HG03558 (cell line): ENCODE data around the gene GLT8D1.
"Not testable (repeated sequence)": the region's sequence is repeated elsewhere in the genome, so short reads cannot be mapped to it uniquely, and the experiment has no call there.

Source experiments
- ATAC-seq: cut with Tn5 transposase; IDR thresholded peaks from one replicate; pipeline ENCODE4 v1.9.1; 2021; ENCODE audit warnings: moderate number of reproducible peaks; ENCODE audit not compliant: unreplicated experiment; ENCODE audit errors: extremely low read depth

GLT8D1 gene

DNA sequence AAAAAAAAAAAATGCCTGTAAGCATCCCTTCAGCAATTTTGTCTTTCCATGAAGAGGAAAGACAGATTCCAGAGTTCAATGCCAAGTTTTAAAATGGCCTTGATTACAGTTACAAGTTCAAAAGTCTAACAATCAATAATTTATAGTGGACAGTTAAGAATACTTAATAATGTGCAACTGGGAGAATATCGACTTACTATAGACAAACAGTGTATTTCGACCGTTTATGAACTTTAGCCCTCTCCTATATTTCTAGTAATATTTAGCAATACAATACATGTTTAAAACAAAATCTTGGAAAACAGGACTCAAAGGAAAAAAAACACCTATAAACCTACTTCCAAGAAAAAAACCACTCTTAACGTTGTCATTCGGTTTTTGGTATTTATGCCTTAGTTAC, 21.4 kb downstream of the GLT8D1 start:
- ATAC-seq = no peak

DNA sequence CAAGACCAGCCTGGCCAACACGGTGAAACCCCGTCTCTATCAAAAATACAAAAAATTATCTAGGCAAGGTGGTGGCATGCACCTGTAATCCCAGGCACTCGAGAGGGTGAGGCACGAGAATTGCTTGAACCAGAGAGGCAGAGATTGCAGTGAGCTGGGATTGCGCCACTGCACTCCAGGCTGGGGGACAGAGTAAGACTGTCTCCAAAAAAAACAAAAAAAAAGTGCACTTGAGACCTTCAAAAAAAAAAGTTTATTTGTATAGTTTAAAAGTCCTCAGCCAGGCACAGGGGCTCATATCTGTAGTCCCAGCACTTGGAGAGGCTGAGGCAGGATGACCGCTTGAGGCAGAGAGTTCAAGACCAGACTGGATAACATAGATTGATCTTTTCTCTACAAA, 22.0 kb downstream of the GLT8D1 start:
- ATAC-seq = no peak

DNA sequence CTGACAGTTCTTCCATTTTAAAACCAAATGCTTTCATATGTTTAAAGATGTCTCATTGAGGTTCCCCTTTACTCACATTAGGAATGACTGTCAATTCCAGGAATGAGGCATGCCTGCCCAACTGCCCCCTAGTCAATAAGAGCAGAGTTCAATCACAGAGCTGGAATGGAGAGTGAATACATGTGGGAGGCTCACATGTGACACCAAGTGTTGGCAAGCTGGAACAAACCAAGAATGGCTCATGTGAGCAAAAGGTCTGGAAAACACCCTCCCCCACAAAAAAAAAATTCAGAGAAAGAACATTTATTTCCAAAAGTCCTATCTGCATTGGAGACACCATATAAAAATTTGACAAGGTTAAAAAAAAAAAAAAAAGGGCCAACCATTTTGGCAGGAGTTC, 23.6 kb downstream of the GLT8D1 start:
- ATAC-seq = no peak

- no peak for ATAC-seq
Measured at GRCh38 chr3:52681596-52681995, 24.0 kb downstream of the GLT8D1 start.

DNA sequence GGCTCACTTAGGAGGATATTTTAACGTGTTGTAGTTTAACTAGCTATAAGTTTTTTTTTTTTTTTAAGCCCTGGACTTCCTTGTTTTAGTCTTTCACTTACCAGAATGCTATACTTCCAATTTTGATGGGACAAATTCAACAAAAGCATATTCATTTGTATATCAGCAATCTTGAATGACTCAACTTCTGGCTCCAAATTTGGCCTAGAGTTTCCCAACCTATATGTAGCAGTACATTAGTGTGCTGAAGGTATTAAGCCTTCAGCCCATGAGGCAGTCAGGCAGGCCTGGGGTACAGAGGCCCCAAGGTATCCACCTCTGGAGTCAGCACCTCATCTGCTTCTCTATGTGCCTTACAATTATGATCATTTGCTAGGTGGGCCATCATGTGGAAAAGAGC, 25.8 kb downstream of the GLT8D1 start:
- ATAC-seq = no peak

DNA sequence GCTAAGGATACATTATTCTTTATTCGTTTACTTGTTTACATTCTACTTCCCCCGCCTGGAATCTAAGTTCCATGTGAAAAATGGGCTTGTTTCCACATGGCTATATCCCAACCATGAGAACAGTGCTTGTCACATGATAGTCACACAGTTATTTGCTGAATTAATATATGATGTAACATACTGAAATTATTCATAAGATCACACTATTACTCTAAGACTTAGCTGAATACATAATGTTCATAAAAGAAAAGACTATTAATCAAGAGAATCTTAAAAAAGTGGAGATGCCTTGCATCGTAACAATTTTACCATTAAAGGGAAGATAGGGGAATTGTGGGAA, 26.4 kb downstream of the GLT8D1 start:
- no peak for ATAC-seq

GRCh38 chr3:52678265-52679198, 27.1 kb downstream of the GLT8D1 start:
- no peak for ATAC-seq

DNA sequence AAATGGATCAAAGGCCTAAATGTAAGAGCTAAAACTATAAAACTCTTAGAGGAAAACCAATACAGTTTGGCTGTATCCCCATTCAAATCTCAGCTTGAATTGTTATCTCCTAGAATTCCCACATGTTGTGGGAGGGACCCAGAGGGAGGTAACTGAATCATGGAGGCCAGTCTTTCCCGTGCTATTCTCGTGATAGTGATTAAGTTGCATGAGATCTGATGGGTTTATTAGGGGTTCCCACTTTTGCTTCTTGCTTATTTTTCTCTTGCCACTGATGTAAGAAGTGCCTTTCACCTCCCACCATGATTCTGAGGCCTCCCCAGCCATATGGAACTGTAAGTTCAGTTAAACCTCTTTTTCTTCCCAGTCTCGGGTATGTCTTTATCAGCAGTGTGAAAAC, 29.4 kb downstream of the GLT8D1 start:
- ATAC-seq = not testable (repeated sequence)

- ATAC-seq = no peak
Measured at GRCh38 chr3:52671676-52672075, 33.9 kb downstream of the GLT8D1 start.

DNA sequence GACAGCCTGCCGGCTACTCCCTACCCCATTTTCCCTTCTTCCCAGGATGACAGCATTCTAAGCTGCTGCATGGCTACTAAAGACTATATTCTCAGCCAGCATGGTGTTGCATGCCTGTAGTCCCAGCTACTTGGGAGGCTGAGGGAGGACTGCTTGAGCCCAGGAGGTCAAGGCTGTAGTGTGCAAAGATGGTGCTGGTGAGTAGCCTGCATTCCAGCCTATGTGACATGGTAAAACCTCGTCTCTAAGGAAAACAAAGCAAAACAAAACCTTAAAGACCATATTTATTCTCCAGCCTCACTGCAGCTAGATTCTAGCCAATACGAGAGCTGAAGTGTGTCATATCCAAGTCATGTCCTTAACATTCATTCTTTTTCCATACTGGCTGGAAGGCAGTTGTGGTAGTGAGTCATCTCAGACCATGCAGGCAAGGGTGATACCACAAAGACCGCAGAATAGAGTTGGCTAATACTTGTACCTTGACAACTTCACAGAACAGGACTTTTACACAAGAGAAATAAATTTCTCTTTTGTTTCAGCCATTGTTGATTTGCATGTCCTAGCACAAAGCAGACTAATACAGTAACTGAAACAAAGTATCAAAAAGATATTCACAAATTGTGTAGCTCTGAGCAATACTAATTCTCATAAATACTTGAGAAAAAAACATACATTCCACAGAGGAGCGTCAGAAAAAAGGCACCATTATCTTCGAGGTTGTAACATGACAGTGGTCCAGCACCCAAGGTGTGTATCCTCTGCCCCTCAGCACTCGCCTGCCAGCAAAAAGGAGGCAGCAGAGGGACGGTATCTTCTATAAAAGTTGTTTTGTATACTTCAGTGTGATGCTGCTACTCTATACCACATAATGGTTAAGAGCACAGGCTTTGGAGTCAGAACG, 34.7 kb downstream of the GLT8D1 start:
- peak; percentile 41 for ATAC-seq

DNA sequence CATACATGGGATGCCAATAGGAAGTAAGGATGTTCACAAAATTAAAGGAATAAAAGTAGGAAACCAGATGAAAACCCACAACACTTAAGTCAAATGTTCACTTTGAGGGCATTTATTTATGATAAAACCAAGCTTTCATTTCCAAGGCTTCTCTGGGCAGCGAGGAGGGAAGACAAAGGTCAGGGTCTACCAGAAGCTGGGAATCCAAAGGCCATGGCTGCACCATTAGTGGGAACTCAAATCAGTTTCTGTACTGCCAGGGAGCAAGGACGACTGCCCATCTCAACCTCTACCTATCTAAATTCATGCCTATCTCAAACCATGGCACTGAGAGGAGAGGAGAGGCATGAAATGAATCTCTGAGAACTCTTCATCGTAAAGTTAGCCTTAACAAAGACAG, 42.5 kb downstream of the GLT8D1 start:
- ATAC-seq = no peak

GRCh38 chr3:52660046-52660445, 45.5 kb downstream of the GLT8D1 start:
- ATAC-seq = no peak

- ATAC-seq = no peak
Measured at GRCh38 chr3:52655895-52656294, 49.7 kb downstream of the GLT8D1 start.

- no peak for ATAC-seq
Measured at GRCh38 chr3:52651592-52651991, 54.0 kb downstream of the GLT8D1 start.

DNA sequence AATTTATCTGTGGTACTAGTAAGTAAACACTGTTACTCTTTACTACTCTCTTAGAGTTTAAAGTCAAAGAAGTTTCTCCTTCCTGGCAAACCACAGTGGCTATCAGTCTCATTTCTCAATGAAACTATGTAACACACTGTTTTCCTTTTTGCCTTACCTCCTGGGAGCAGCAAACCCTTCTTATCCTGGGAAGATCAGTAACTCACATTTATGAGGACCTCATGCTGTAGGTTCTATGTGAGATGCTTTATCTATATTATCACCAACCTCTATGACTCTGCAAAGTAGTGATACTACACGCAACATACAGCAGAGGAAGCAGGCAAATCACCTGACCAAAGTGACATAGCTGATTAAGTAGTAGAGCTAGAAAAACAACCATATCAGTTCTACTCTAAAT, 55.2 kb downstream of the GLT8D1 start:
- no peak for ATAC-seq

GRCh38 chr3:52649461-52650210, 56.0 kb downstream of the GLT8D1 start:
- no peak for ATAC-seq

- no peak for ATAC-seq
Measured at GRCh38 chr3:52645549-52645948, 60.0 kb downstream of the GLT8D1 start.
